ENCODE measurements around the gene CYP4B1. TPM values are rescaled to one million over a fixed set of nuclear protein-coding genes. Genes with fewer than 3 reads are reported as not detected.

Gene CYP4B1
- total and polyA plus RNA-seq, 2 experiments from 2014 or later, result 0.25 to 0.67 TPM

DNA sequence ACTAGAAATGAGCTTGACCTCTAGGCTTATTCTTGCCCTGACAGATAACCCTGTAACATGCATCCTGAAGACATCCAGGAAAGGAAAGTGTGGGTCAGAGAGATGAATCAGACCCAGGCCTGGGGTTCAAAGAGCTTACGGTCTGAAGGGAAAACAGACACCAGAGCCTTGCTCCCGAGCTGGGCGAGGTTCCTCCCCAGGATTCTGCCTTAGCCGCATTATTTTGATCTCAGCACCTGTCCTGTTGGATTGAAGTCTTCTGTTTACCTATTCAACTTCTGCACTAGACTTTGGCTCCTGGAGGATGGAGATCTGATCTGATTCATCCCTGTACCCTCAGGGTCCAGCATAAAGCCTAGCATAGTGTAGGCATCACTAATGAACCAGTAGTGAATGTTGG is 1.9 kb downstream of the CYP4B1 start:
- WGBS (ENCODE audit: low lambda C conversion rate, missing lambda C conversion rate), result 51% methylated on average over 4 of the region's 4 CpGs

DNA sequence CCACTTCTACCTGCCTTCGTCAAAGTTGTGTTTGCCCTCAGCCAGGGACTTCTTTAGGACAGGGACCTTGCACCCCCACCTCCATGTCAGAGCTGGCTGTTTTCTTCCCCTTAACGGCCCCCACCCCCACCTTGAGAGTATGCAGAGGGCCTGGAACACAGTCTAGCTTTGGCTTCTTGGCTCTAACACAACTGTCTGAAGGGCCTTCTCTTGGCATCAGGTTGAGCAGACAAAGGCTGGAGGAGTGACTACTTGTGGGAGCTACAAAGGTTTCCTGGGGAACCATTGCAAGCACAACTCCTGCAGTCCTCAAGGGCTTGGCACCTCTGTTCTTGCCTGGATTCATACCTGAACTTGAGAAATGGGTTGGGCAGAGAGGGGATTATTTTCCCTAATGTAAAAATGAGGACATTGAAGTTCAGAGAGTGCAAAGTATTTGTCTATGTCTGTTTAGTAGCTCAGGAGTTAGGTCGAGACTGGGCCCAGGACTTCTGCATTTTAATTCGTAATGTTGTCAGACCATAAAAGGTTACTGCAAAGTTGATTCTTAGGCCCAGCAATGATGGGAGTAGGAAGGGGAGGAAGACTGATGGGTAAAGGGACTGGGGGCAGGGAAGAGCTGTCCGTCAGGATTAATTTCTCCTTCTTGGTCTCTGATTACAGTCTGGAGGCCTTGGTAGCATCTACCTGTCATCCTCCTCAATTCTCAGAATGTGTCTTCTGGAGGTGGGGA is 2.6 kb downstream of the CYP4B1 start:
- 88% methylated on average over 5 of the region's 5 CpGs for WGBS (ENCODE audit: low lambda C conversion rate, missing lambda C conversion rate)
- Histone ChIP-seq H3K4me2 (no peak overlapping the region), H3K4me3 (no peak overlapping the region), H2AFZ (no peak overlapping the region), H3K9me3 (ENCODE audit: low read depth) (no peaks in the 10 kb centered on the region), H3K79me2 (no peaks in the 10 kb centered on the region), H3K9me2 (replicated peaks; ENCODE audit: insufficient read depth) (no peaks in the 10 kb centered on the region), H3K36me3 (replicated peaks; ENCODE audit: insufficient read depth, low read depth) (no peaks in the 10 kb centered on the region), H3K4me1 (ENCODE audit: insufficient read depth) (no peaks in the 10 kb centered on the region), H4K20me1 (ENCODE audit: insufficient read depth, poor library complexity, severe bottlenecking) (no peaks in the 10 kb centered on the region), H3K27ac (no peak overlapping the region), H3K27me3 (no peaks in the 10 kb centered on the region)
- TF ChIP-seq EZH2phosphoT487 (IDR thresholded peaks at IDR 0.05; ENCODE audit: low read depth, severe bottlenecking, unreplicated experiment) (no peak), EZH2 (IDR thresholded peaks at IDR 0.05; ENCODE audit: borderline replicate concordance) (no peak)
- TF ChIP-seq, protein P1, sequence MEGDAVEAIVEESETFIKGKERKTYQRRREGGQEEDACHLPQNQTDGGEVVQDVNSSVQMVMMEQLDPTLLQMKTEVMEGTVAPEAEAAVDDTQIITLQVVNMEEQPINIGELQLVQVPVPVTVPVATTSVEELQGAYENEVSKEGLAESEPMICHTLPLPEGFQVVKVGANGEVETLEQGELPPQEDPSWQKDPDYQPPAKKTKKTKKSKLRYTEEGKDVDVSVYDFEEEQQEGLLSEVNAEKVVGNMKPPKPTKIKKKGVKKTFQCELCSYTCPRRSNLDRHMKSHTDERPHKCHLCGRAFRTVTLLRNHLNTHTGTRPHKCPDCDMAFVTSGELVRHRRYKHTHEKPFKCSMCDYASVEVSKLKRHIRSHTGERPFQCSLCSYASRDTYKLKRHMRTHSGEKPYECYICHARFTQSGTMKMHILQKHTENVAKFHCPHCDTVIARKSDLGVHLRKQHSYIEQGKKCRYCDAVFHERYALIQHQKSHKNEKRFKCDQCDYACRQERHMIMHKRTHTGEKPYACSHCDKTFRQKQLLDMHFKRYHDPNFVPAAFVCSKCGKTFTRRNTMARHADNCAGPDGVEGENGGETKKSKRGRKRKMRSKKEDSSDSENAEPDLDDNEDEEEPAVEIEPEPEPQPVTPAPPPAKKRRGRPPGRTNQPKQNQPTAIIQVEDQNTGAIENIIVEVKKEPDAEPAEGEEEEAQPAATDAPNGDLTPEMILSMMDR (IDR thresholded peaks at IDR 0.05; ENCODE audit: poor library complexity), result no peak
- DNase-seq (ENCODE audit: low spot score), result no peak

More for the DNA sequence above, 1.9 kb downstream of the CYP4B1 start:
- Histone ChIP-seq H3K4me3 (no peak overlapping the region), H2AFZ (no peak overlapping the region), H4K20me1 (ENCODE audit: insufficient read depth, poor library complexity, severe bottlenecking) (no peaks in the 10 kb centered on the region), H3K27me3 (no peaks in the 10 kb centered on the region), H3K36me3 (replicated peaks; ENCODE audit: insufficient read depth, low read depth) (no peaks in the 10 kb centered on the region), H3K4me1 (ENCODE audit: insufficient read depth) (no peaks in the 10 kb centered on the region), H3K79me2 (no peaks in the 10 kb centered on the region), H3K27ac (no peak overlapping the region), H3K9me3 (ENCODE audit: low read depth) (no peaks in the 10 kb centered on the region), H3K9me2 (replicated peaks; ENCODE audit: insufficient read depth) (no peaks in the 10 kb centered on the region), H3K4me2 (no peak overlapping the region)
- TF ChIP-seq, protein P1 (IDR thresholded peaks at IDR 0.05; ENCODE audit: poor library complexity), result no peak
- TF ChIP-seq EZH2phosphoT487 (IDR thresholded peaks at IDR 0.05; ENCODE audit: low read depth, severe bottlenecking, unreplicated experiment) (no peak), EZH2 (IDR thresholded peaks at IDR 0.05; ENCODE audit: borderline replicate concordance) (no peak)
- DNase-seq (ENCODE audit: low spot score), result no peak

DNA sequence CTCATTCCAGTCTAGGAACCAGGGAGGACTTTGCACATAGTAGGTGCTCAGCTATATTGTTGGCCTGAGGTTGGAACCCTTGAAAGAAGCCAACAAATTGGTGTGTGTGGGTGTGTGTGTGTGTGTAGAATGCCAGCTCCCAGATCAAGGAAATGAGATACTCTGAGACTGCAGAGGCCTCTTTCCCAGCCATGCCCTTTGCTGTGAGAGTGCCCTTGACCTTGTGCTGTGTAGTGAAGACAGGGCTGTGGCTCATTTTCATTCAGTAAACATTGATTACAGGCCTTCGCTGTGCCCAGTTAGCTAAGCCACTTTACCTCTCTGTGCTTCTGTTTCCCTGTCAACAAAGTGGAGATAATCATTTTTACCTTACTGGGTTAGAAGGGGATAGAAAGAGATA is 3.2 kb downstream of the CYP4B1 start:
- no peak overlapping the region for H3K27ac ChIP-seq

More for the DNA sequence above, 3.2 kb downstream of the CYP4B1 start:
- Histone ChIP-seq H3K4me2 (no peak overlapping the region), H3K4me1 (ENCODE audit: insufficient read depth) (no peaks in the 10 kb centered on the region), H3K27me3 (no peaks in the 10 kb centered on the region), H3K9me2 (replicated peaks; ENCODE audit: insufficient read depth) (no peaks in the 10 kb centered on the region), H3K36me3 (replicated peaks; ENCODE audit: insufficient read depth, low read depth) (no peaks in the 10 kb centered on the region), H3K9me3 (ENCODE audit: low read depth) (no peaks in the 10 kb centered on the region), H3K4me3 (no peak overlapping the region), H2AFZ (no peak overlapping the region), H4K20me1 (ENCODE audit: insufficient read depth, poor library complexity, severe bottlenecking) (no peaks in the 10 kb centered on the region), H3K79me2 (no peaks in the 10 kb centered on the region)
- DNase-seq (ENCODE audit: low spot score), result no peak
- TF ChIP-seq, protein P1 (IDR thresholded peaks at IDR 0.05; ENCODE audit: poor library complexity), result no peak
- TF ChIP-seq EZH2 (IDR thresholded peaks at IDR 0.05; ENCODE audit: borderline replicate concordance), result no peak
- TF ChIP-seq EZH2phosphoT487 (IDR thresholded peaks at IDR 0.05; ENCODE audit: low read depth, severe bottlenecking, unreplicated experiment), result no peak
- WGBS (ENCODE audit: low lambda C conversion rate, missing lambda C conversion rate), result 5% methylated on average over 1 of the region's 1 CpG

All from hepatocyte (in vitro differentiated cells).